NCI-H2081 (cell line): ENCODE results near the gene NUBPL.
"Not testable (repeated sequence)": the region's sequence is repeated elsewhere in the genome, so short reads cannot be mapped to it uniquely, and the experiment has no call there.

Source experiments
- DNase-seq, 2 experiments: peaks; one replicate each; lab custom pipeline; 2025; lab: John Stamatoyannopoulos, UW

NUBPL gene

DNA sequence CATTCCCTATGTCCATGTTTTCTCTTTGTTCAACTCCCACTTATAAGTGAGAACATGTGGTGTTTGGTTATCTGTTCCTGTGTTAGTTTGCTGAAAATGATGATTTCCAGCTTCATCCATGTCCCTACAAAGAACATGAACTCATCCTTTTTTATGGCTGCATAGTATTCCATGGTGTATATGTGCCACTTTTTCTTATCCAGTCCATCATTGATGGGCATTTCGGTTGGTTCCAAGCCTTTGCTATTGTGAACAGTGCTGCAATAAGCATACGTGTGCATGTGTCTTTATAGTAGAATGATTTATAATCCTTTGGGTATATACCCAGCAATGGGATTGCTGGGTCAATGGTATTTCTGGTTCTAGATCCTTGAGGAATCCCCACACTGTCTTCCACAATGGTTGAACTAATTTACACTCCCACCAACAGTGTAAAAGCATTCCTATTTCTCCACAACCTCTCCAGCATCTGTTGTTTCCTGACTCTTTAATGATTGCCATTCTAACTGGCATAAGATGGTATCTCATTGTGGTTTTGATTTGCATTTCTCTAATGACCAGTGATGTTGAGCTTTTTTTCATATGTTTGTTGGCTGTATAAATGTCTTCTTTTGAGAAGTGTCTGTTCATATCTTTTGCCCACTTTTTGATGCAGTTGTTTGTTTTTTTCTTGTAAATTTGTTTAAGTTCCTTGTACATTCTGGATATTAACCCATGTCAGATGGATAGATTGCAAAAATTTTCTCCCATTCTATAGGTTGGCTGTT lies 252.7 kb downstream of the NUBPL start:
- DNase-seq = not testable (repeated sequence)

DNA sequence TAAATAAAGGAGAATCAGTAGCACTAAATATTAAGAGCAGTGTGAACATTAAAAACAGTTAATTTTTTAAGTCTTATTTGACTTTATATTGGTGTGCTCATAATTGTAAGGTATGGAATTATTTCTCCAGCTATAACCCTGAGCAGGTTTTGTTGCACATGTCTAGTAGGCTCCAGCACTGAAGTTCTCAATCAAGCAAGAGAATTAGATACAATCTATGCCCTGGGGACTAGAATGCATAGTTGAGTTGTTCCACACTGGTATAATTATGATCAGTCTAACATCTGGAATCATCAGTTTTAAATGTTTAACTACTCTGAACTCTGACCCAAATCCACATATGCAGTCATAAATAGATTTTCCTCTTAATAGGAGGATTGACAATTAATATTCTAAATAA lies 258.1 kb downstream of the NUBPL start:
- no peak for DNase-seq

DNA sequence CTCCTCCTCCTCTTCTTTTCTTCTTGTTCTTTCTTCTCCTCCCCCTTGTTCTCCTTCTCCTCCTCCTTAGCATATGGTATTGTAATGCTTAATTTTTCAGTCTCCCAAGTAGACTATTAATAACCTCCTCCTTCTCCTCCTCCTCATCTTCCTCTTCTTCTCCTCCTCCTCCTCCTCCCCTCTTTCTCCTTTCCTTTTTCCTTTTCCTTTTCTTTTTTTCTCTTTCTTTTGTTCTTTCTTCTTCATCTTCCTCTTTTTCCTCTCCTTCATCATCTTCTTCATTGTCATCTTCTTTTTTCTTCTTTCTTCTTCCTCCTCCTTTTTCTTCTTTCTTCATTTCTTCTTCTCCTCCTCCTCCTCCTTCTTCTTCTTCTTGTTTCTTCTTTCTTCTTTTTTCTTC lies 264.3 kb downstream of the NUBPL start:
- DNase-seq = no peak

DNA sequence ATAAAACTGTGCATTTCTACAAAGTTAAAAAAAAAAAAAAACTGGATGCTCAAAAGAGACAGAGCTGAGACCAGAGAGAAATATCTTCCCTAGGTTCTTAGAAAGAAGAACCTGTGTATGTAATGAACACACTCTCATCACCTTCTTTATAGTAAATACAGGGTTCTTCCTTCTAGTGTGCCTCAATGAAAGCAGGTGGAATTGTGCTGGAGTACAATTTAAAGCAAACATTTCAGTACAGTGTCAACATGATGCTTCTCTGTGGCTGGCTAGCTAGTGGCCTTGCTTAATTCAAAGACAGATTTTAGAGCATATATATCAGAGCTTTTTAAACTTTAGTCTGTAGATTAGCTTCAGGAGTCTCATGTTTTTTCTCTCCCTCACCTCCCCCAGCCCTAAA lies 266.1 kb downstream of the NUBPL start:
- peak in 1 of 2 experiments; percentile 18 for DNase-seq

DNA sequence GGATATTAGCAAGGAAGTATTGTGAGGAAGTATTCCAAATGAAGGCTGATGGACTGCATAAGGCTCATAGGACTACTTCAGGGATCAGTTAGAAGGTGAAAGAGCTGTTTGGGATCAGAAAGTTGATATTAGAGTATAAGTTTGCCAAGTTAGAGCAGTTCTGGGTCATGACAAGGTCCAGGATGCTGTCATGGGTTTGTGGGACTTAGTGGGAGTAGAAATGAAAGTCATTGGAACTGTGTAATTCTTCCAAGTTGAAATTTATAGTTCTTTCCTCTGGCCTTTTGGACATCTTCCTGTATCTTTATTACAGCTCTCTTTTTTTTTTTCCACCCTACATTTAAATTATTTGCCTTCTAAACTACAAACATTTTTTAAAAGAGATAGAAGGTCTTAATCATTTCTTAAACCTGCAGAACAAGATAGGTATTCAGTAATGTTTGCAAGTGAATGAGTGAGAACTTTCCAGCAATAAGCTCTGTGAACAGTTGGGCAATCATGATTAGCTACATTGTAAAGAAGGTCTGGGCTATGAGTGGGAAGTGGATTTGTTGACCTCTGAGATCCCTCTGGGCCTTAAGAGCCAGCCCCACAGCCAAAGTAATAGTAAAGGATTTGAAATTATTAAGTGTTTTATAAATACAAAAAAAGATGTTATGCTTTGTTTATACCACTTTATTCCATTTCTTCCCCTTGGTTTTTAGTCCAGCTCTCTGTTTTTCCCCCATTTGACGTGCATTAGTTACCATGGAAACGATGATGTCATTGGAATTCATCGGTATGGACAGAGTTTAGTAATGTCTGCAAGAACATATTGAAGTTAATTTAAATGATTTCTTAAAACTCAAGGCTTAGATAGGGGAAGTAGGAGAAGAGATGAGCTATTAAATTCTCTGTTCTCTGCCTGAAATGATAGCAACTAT lies 268.0 kb downstream of the NUBPL start:
- no peak for DNase-seq

DNA sequence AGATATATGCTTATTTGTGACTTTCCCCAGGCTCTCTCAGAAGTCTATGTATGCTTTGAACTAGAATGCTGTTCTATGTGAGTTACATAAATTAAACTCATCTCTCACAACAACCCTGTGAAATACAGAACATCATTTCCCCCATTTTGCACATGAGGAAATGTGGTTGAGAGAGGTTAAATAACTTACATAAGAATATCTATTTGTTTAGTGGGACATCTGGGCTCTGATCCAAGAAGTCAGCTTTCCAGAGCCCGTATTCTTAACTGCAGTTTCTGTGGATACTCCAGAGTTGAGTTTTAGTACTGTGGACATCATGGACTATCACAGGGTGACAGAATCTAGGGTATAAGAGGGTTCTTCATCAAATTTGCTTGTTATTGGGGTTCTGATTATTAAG lies 273.4 kb downstream of the NUBPL start:
- peak in 1 of 2 experiments; percentile 36 for DNase-seq

DNA sequence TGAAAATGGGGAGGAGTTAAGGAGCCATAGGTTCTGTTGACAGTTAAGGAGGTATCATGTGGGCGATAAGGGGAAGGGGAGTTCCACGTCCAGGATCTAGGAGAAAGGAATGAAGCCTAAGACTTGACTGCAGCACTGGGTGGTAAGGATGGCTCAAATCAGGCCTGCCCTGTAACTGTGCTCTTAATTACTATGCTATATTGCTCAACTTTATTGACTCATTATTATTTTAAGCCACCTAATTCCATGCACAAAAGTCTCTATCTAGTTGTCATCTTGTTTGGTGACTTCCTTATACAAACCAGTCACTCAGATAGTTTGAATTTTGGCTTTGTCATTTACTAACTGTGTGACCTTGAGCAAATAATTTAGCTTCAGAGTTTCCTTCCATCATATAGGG lies 273.8 kb downstream of the NUBPL start:
- DNase-seq = no peak

DNA sequence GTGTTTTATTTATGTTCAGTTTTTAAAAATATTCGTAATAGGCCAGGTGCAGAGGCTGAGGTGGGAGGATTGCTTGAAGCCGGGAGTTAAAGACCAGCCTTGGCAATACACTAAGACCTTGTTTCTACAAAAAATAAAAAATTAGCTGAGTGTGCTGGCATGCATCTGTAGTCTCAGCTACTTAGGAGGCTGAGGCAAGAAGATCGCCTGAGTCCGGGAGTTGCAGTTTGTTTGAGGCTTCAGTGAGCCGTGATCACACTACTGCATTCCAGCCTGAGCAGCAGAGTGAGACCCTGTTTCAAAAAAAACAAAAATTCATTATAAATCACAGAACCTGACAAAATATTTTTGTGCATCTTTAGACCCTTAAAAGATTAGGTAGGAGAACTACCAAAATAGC lies 275.8 kb downstream of the NUBPL start:
- no peak for DNase-seq

DNA sequence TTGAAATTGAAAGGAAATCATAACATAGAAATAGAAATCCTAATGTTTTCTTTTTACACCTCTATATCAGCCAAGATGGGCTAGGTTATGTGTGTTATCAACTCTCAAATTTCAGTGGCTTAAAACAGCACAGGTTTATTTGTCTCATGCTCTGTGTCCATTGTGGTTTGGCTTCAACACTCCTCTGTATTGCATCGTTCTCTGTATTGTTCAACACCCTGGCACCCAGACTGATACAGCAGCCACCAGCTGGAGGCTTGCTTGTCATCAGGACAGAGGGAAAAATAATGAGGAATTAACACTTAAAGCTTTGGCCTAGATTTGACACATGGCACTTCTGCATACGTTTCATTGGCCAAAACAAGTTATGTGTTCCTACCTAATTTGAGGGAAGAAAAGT lies 281.7 kb downstream of the NUBPL start:
- peak; percentile 11 to 55 for DNase-seq

DNA sequence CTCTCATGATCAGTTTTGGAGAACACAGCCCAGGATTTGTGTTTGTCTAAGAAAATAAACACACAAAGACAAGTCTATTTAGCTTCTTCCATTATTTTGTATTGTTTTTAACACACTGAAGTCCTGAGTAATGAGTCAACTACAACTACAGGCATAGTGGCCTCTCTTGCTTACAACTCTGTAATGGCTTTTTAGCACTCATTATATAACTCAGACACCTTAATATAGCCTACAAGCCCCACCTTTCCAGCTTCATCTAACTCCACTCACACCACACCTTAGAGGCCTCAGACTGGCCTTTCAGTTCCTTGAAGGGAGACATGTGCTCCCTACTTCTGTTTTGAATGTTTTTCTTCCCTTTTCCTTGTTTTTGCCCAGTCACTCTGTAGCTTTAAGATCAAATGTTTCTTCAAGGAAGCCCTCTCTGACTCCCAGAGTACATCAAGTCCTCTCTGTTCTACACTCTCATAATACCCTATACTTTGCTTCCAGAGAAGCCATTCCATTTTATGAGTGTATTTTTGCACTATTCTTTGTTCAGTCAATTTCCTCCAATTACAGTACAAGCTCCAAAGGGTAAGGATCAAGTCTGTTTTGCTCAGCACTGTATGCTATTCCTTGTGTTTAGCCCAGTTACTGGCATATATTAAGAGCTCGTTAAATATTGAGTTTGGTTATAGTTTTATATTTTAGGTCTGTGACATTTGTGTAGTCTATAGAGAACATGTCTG lies 282.3 kb downstream of the NUBPL start:
- no peak for DNase-seq

DNA sequence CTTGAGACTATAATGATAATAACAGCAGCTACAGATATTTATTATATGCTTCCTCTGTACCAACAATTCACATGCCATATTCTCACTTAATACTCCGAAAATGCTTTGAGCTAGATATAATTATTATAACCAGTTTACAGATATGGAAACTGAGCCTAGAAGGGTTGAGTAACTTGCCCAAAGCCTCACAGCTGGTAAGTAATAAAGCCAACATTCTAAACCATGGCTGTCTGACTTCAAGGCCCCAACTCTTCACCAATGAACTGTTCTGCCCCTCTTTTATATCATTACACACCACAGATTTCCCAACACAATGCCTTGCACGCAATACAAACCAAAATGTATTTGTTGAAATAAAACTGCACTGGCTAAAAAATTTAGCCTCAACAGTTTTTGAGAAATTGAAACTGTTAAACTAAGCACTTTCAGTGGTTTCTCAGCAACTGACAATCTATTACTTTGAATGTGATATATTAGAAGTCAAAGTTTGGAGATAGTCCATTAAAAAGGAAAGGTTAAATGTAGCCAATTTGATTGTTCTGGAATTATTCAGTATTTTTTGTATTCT lies 293.4 kb downstream of the NUBPL start:
- DNase-seq = no peak

DNA sequence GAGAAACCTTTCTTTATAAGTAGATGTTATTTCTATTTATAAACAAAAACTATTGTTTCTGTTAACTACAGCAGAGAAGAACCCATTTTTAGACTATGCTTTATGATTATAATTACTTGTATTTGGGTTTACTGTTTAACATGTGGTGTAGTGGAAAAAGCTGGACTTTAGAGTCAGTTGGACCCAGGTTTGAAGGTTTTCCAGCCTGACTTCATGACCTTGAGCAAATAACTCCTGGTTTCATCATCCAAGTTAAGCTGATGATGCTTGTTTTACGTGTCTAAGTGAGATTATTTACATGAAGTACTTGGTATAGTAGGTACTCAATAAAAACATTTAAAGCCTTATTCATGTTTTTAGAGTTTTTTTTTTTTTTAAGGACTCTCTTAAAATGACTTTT lies 294.1 kb downstream of the NUBPL start:
- no peak for DNase-seq

DNA sequence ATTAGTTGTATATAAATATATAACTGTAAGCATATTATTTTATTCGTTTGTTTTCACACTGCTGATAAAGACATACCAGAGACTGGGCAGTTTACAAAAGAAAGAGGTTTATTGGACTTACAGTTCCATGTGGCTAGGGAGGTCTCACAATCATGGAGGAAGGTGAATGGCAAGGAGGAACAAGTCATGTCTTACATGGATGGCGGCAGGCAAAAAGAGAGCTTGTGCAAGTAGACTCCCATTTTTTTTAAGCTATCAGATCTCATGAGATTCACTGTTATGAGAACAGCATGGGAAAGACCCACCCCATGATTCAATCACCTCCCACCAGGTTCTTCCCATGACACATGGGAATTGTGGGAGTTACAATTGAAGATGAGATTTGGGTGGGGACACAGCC lies 294.8 kb downstream of the NUBPL start:
- not testable (repeated sequence) for DNase-seq

DNA sequence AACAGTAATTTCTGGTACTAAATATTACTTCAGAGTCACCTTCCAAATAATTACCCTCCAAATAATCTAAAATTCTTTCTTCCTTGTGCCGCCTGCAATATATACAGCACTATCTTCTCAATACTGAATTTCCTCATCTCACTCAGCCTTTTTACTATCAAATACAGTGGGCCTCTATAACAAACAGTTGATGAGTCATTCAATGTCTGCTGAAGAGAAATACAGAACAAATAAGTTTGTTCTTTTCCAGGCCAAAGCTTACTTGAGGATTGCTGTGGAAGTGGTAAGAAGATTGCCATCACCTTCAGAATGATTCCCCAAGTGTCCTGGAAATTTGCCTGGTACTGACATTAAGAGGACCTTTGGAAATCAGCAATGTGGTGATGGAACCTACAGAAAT lies 297.7 kb downstream of the NUBPL start:
- DNase-seq = no peak

DNA sequence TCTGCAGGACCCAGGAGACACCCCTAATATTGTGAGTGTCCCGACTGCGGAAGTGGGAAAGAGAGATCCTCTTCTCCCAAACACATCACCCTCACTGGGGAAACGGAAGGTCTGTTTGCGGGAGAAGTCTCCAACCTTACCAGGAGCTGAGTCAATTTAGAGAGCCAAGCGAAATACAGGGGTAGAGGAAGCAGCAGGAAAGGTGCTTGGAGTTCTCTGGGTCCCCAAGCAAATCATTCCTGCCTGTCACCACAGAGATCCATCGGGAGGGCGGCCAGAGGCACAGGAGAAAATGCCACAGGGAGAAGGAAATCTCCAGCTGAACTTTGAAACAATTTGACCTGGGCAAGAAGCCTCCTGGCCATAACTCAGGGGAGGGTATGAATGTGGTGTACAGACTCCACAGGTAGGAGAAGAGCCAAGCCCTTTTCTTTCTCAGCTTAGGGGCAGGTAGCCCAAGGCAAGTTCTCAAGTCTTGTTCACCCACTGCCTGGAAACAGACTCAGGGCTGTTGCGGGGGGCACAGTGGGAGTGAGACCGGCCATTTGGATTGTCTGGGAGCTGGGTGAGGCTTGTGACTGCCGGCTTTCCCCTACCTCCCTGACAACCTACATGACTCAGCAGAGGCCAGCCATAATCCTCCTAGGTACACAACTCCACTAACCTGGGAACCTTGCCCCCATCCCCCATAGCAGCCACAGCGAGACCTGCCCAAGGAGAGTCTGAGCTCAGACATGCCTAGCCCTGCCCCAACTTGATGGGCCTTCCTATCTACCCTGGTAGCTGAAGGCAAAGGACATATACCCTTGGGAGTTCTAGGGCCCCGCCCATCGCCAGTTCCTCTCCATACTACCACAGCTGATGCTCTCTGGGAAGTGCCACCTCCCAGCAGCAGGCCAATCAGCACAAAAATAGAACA lies 304.0 kb downstream of the NUBPL start:
- DNase-seq = no peak

DNA sequence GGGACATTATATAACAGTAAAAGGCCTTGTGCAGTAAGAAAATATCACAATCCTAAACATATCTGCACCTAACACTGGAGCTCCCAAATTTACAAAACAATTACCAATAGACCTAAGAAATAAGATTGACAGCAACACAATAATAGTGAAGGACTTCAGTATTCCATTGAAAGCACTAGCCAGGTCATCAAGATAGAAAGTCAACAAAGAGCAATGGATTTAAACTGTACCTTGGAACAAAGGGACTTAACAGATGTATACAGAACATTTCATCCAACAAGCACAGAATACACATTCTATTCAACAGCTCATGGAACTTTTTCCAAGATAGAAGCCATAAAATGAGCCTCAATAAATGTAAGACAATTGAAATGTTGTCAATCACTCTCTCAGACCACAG lies 306.4 kb downstream of the NUBPL start:
- DNase-seq = no peak

DNA sequence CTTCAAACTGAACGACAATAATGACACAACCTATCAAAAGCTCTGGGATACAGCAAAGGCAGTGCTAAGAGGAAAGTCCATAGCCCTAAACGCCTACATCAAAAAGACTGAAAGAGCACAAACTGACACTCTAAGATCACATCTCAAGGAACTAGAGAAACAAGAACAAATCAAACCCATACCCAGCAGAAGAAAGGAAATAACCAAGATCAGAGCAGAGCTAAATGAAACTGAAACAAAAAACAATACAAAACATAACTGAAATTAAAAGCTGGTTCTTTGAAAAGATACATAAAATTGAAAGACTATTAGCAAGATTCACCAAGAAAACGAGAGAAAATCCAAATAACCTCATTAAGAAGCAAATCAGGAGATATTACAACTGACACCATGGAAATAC lies 306.9 kb downstream of the NUBPL start:
- not testable (repeated sequence) for DNase-seq

DNA sequence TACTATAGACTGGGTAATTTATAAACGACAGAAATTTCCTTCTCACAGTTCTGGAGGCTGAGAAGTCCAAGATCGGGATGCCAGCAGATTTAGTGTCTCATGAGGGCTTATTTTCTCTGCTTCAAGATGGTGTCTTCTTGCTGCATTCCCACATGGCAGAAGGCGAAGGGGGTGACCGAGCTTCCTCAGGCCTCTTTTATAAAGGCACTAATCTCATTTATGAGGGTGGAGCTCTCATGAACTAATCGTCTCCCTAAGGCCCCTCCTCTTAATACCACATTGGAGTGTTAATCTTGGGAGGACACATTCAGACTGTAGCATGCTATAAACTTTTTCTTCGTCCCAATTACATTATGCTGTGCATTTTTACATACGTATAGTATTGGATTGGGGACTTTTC lies 315.5 kb downstream of the NUBPL start:
- no peak for DNase-seq

DNA sequence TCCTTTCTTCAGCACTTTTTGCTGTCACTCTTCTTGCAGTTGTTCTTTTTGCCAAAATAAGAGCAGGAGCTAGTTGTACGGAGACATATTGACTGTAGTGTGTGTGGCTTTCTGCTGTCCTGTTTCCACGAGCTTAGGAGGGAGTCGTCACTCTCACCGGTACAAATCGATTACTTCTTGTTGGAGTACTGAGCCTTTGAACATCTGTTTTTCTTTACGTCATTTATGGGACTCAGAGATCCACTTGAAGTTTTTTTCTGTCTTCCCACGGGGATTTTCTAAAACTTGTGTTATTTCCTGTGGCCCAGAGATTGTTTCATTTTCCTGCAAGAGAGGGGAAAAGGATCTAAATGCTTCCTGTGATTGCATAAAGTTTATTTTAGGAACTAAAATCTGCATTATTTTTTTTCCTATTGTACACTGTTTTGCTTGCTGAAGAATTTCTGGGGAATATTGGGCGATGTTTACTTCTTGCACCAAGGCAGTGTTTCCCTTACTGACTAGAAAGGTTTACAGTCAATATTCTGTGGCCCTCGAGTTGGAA lies 316.1 kb downstream of the NUBPL start:
- no peak for DNase-seq

DNA sequence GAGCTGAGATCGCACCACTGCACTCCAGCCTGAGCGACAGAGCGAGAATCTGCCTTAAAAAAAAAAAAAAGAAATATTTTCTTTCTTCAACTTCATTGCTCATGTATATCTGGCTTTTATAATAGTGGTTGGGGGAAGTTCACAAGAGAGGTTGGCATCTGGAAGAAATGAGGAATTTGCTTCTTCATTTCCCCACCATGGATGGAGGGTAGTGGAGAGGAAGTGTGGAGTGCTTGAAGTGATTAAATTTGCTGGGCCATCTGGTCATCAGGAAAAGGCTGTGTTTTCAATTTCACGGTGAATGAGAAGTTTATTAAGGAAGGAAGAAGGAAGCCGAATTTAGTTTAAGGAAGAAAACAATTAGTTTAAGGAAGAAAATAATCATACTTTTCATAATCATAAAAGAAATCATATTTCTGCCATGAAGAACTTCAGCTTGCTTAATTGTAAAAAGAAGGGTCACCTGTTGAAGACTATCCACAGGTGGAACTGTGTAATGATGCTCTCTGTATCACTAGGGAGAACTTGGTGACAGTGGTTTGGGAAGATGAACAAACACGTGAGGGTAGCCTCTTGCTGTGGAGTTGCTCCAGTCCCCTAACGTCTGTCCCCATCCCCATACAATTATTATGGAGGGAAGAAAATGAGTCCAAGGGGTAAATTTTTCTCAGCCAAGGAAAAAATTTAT lies 318.6 kb downstream of the NUBPL start:
- DNase-seq = no peak
